Mesenchymal stem cell (in vitro differentiated cells and primary cell): ENCODE data around the gene DPH2.

Source experiments
- DNase-seq: peaks from one replicate; pipeline ENCODE4 v3.0.0-alpha.2; 2013
- H2AFZ ChIP-seq: one replicate; pipeline ENCODE4 v1.6.1; 2013; ENCODE audit warnings: low read depth, mild to moderate bottlenecking, control low read depth, inconsistent platforms, low read length, moderate library complexity
- H2AK5ac ChIP-seq: 2 replicates; pipeline ENCODE4 v1.6.1; 2013; ENCODE audit warnings: low read length, moderate library complexity, mild to moderate bottlenecking, inconsistent platforms; ENCODE audit not compliant: severe bottlenecking
- H2BK120ac ChIP-seq: one replicate; pipeline ENCODE4 v1.6.1; 2013; ENCODE audit warnings: low read depth, mild to moderate bottlenecking, inconsistent platforms, low read length, moderate library complexity
- H2BK12ac ChIP-seq, 2 experiments: one replicate each; pipeline ENCODE4 v1.6.1; 2013; ENCODE audit warnings: inconsistent platforms in 2 of 2, low read length in 2 of 2, mild to moderate bottlenecking in 2 of 2, moderate library complexity in 2 of 2, control low read depth in 1 of 2
- H2BK15ac ChIP-seq: one replicate; pipeline ENCODE4 v1.6.1; 2013; ENCODE audit warnings: mild to moderate bottlenecking, low read depth, inconsistent platforms; ENCODE audit not compliant: poor library complexity, severe bottlenecking
- H2BK5ac ChIP-seq: 2 replicates; pipeline ENCODE4 v1.6.1; 2013; ENCODE audit warnings: low read depth, mild to moderate bottlenecking, low read length, control low read depth, inconsistent platforms; ENCODE audit not compliant: poor library complexity, severe bottlenecking
- H3K14ac ChIP-seq, 2 experiments: one replicate each; pipeline ENCODE4 v1.6.1; 2013; ENCODE audit warnings: inconsistent platforms in 2 of 2, low read length in 2 of 2, control low read depth in 1 of 2, mild to moderate bottlenecking in 1 of 2, moderate library complexity in 1 of 2
- H3K18ac ChIP-seq, 2 experiments: one replicate each; pipeline ENCODE4 v1.6.1; 2013; ENCODE audit warnings: inconsistent platforms in 2 of 2, low read length in 2 of 2, control low read depth in 1 of 2, low read depth in 1 of 2, mild to moderate bottlenecking in 1 of 2
- H3K23ac ChIP-seq, 2 experiments: one replicate each; pipeline ENCODE4 v1.6.1; 2013; ENCODE audit warnings: inconsistent platforms in 2 of 2, low read length in 2 of 2, mild to moderate bottlenecking in 2 of 2, moderate library complexity in 2 of 2, control low read depth in 1 of 2
- H3K27ac ChIP-seq: 2 replicates; pipeline ENCODE4 v1.5.1; 2013; ENCODE audit warnings: mild to moderate bottlenecking, moderate library complexity, low read length, control low read depth, inconsistent platforms; ENCODE audit not compliant: poor library complexity, severe bottlenecking
- H3K27me3 ChIP-seq, 2 experiments: 2 replicates each; pipeline versions ENCODE4 v1.6.1 to v1.7.0; 2013; ENCODE audit warnings: low read length in 2 of 2, mild to moderate bottlenecking in 2 of 2, moderate library complexity in 2 of 2, control low read depth in 1 of 2, inconsistent platforms in 1 of 2; ENCODE audit not compliant: control insufficient read depth in 1 of 2, insufficient read depth in 1 of 2
- H3K36me3 ChIP-seq, 2 experiments: 2 replicates each; pipeline versions ENCODE4 v1.6.1 to v1.7.0; 2013; ENCODE audit warnings: low read length in 2 of 2, control low read depth in 1 of 2, inconsistent platforms in 1 of 2, low read depth in 1 of 2, mild to moderate bottlenecking in 1 of 2; ENCODE audit not compliant: insufficient read depth in 2 of 2, control insufficient read depth in 1 of 2
- H3K4ac ChIP-seq, 2 experiments: one replicate each; pipeline ENCODE4 v1.6.1; 2013; ENCODE audit warnings: inconsistent platforms in 2 of 2, low read length in 2 of 2, mild to moderate bottlenecking in 2 of 2, moderate library complexity in 2 of 2, control low read depth in 1 of 2, low read depth in 1 of 2
- H3K4me1 ChIP-seq: 2 replicates; pipeline ENCODE4 v1.6.1; 2013; ENCODE audit warnings: low read depth, low read length, control low read depth; ENCODE audit not compliant: control insufficient read depth, insufficient read depth
- H3K4me2 ChIP-seq: 2 replicates; pipeline ENCODE4 v1.6.1; 2013; ENCODE audit warnings: low read length, mild to moderate bottlenecking, inconsistent platforms; ENCODE audit not compliant: poor library complexity, severe bottlenecking
- H3K4me3 ChIP-seq, 2 experiments: 2 replicates each; pipeline versions ENCODE4 v1.5.1 to v1.7.0; 2013; ENCODE audit warnings: low read length in 2 of 2, mild to moderate bottlenecking in 2 of 2, control low read depth in 1 of 2, low read depth in 1 of 2; ENCODE audit not compliant: insufficient read depth in 1 of 2
- H3K79me1 ChIP-seq: replicated peaks from 2 replicates; pipeline ENCODE4 v1.6.1; 2013; ENCODE audit warnings: mild to moderate bottlenecking, control low read depth, low read length, inconsistent platforms; ENCODE audit not compliant: poor library complexity, severe bottlenecking
- H3K9ac ChIP-seq: 2 replicates; pipeline ENCODE4 v1.7.0; 2013; ENCODE audit warnings: mild to moderate bottlenecking, low read length, moderate library complexity
- H3K9me3 ChIP-seq: 2 replicates; pipeline ENCODE4 v1.7.0; 2013; ENCODE audit warnings: mild to moderate bottlenecking, low read length; ENCODE audit not compliant: control insufficient read depth
- H4K8ac ChIP-seq: one replicate; pipeline ENCODE4 v1.6.1; 2013; ENCODE audit warnings: inconsistent platforms, mild to moderate bottlenecking, low read length, moderate library complexity
- H4K91ac ChIP-seq: one replicate; pipeline ENCODE4 v1.6.1; 2013; ENCODE audit warnings: mild to moderate bottlenecking, low read length, inconsistent platforms
- WGBS: methylation state at CpG from one replicate; pipeline ENCODE4 v1.1.7; 2013; ENCODE audit warnings: mixed read lengths; 5-methylcytosine and 5-hydroxymethylcytosine counted together

Gene DPH2

GRCh38 chr1:43932786-43933385, 36.9 kb upstream of the DPH2 start:
- Histone ChIP-seq H2BK12ac (peak overlapping the region; percentile 27 to 30), H3K9me3 (peaks cover 5% of the 10 kb centered on the region)
- 31% methylated on average over 8 of the region's 8 CpGs for WGBS

GRCh38 chr1:43933386-43934100, 36.3 kb upstream of the DPH2 start, which contains the start of gene ARTN:
ARTN (plus strand) TSS chr1:43933801; CDS start chr1:43935657, 1,856 bp downstream.
- H3K9me3 ChIP-seq, result peaks cover 5% of the 10 kb centered on the region
- H3K4me1 ChIP-seq, result peaks cover 53% of the 10 kb centered on the region
- H2BK12ac ChIP-seq, result peak within 1 kb of the TSS; percentile 30 to 37
- H2BK15ac ChIP-seq, result peak within 1 kb of the TSS; percentile 13
- H2AFZ ChIP-seq, result no peak within 1 kb of the TSS
- no peak within 1 kb of the TSS for H2BK5ac ChIP-seq
- no peak within 1 kb of the TSS for H2BK120ac ChIP-seq
- peak within 1 kb of the TSS; percentile 35 to 68 for H3K4me3 ChIP-seq
- H3K9ac ChIP-seq, result peak within 1 kb of the TSS; percentile 60
- H3K14ac ChIP-seq, result peak within 1 kb of the TSS in 1 of 2 experiments; percentile 11
- no peak within 1 kb of the TSS for H2AK5ac ChIP-seq
- no peaks in the 10 kb centered on the region for H3K79me1 ChIP-seq
- peak; percentile 52 for DNase-seq
- peaks cover under 1 to 42% of the 10 kb centered on the region in 2 experiments for H3K27me3 ChIP-seq
- H3K27ac ChIP-seq, result no peak within 1 kb of the TSS
- H3K36me3 ChIP-seq, result peaks cover 6 to 25% of the 10 kb centered on the region in 2 experiments
- H3K4ac ChIP-seq, result peak within 1 kb of the TSS in 1 of 2 experiments; percentile 54
- WGBS, result 6% methylated on average over 42 of the region's 42 CpGs
- peak within 1 kb of the TSS in 1 of 2 experiments; percentile 34 for H3K23ac ChIP-seq
- peak within 1 kb of the TSS; percentile 47 for H4K91ac ChIP-seq
- peak within 1 kb of the TSS; percentile 72 for H3K4me2 ChIP-seq
- peak within 1 kb of the TSS; percentile 54 for H4K8ac ChIP-seq
- peak within 1 kb of the TSS in 1 of 2 experiments; percentile 54 for H3K18ac ChIP-seq

More at GRCh38 chr1:43932786-43933385, 36.9 kb upstream of the DPH2 start:
- peaks cover 53% of the 10 kb centered on the region for H3K4me1 ChIP-seq
- no peak overlapping the region for H2BK15ac ChIP-seq
- H2BK5ac ChIP-seq, result no peak overlapping the region
- peak overlapping the region in 1 of 2 experiments; percentile 11 for H3K14ac ChIP-seq
- peak overlapping the region in 1 of 2 experiments; percentile 54 for H3K4ac ChIP-seq
- H3K9ac ChIP-seq, result peak overlapping the region; percentile 60
- H3K18ac ChIP-seq, result peak overlapping the region in 1 of 2 experiments; percentile 54
- H3K27me3 ChIP-seq, result peaks cover 0 to 36% of the 10 kb centered on the region in 2 experiments
- peak overlapping the region; percentile 35 to 68 for H3K4me3 ChIP-seq
- H4K8ac ChIP-seq, result peak overlapping the region; percentile 54
- peak overlapping the region; percentile 47 for H4K91ac ChIP-seq
- H2AFZ ChIP-seq, result no peak overlapping the region
- peak overlapping the region; percentile 72 for H3K4me2 ChIP-seq
- peak overlapping the region in 1 of 2 experiments; percentile 34 for H3K23ac ChIP-seq
- H3K27ac ChIP-seq, result no peak overlapping the region
- H2BK120ac ChIP-seq, result no peak overlapping the region
- no peak overlapping the region for H2AK5ac ChIP-seq
- no peaks in the 10 kb centered on the region for H3K79me1 ChIP-seq
- H3K36me3 ChIP-seq, result peaks cover 6 to 25% of the 10 kb centered on the region in 2 experiments
- peak; percentile 36 for DNase-seq

- Histone ChIP-seq H3K27ac (no peak overlapping the region), H2BK5ac (no peak overlapping the region), H2BK120ac (no peak overlapping the region), H3K4ac (no peak overlapping the region), H3K23ac (peak overlapping the region in 1 of 2 experiments; percentile 28), H4K8ac (peak overlapping the region; percentile 8), H2BK12ac (peak overlapping the region in 1 of 2 experiments; percentile 37), H2AFZ (no peak overlapping the region), H3K79me1 (no peaks in the 10 kb centered on the region), H3K9me3 (peaks cover 5% of the 10 kb centered on the region), H3K4me2 (no peak overlapping the region), H3K9ac (peak overlapping the region; percentile 34), H3K18ac (no peak overlapping the region), H3K4me1 (peaks cover 53% of the 10 kb centered on the region), H2AK5ac (no peak overlapping the region), H3K27me3 (peaks cover 5 to 49% of the 10 kb centered on the region in 2 experiments), H2BK15ac (no peak overlapping the region), H3K36me3 (peaks cover 6 to 25% of the 10 kb centered on the region in 2 experiments), H3K4me3 (peak overlapping the region in 1 of 2 experiments; percentile 68), H4K91ac (no peak overlapping the region), H3K14ac (no peak overlapping the region)
- 51% methylated on average over 13 of the region's 13 CpGs for WGBS
- DNase-seq, result peak; percentile 58
These were observed 35.5 kb upstream of the DPH2 start for GRCh38 chr1:43934101-43934985.
